Upper lobe of right lung (tissue), 1 donor: ENCODE results near the gene ZCCHC24. TPM values are rescaled to one million over a fixed set of nuclear protein-coding genes. Genes with fewer than 3 reads are reported as not detected.

Source experiments
- ATAC-seq: fragments of 200-7000 bp; cut with Tn5 transposase; one replicate; pipeline ENCODE4 v1.9.1; 2020; ENCODE audit warnings: mild to moderate bottlenecking, moderate library complexity
- DNase-seq: peaks from one replicate; pipeline ENCODE4 v3.0.0-alpha.2; 2020
- H3K27ac ChIP-seq: fragments of 200-600 bp; one replicate; pipeline ENCODE4 v1.8.0; 2022
- H3K27me3 ChIP-seq: fragments of 200-600 bp; one replicate; pipeline ENCODE4 v1.8.0; 2022; ENCODE audit warnings: mild to moderate bottlenecking
- H3K36me3 ChIP-seq: fragments of 200-600 bp; one replicate; pipeline ENCODE4 v1.8.0; 2022
- H3K4me1 ChIP-seq: fragments of 200-600 bp; one replicate; pipeline ENCODE4 v1.8.0; 2022
- H3K4me3 ChIP-seq: fragments of 200-600 bp; one replicate; pipeline ENCODE4 v1.8.0; 2022; ENCODE audit warnings: mild to moderate bottlenecking
- H3K9me3 ChIP-seq: fragments of 200-600 bp; one replicate; pipeline ENCODE4 v1.8.0; 2022
- CTCF ChIP-seq: fragments of 200-600 bp; IDR thresholded peaks from one replicate; pipeline ENCODE4 v1.8.0; 2022; ENCODE audit warnings: antibody characterized with exemption
- intact Hi-C: fragments of 100-400 bp; cut with DNase I; formaldehyde crosslinking; loops from one replicate; pipeline ENCODE4 v1.11.0; 2022
- total RNA-seq: library from RNA; stranded (reverse); fragmentation: NEBNext Ultra II Directional; extraction: Animal tissue kit (Norgen Biotek cat#: 25700); gene quantifications from one replicate; pipeline ENCODE4 v1.2.1, GENCODE V29; 2021
- donor health status: DM: no; HTN: yes; CAD: no; lungs with severe emphysema.

Gene ZCCHC24
- total RNA-seq, 1 donor from 2014 or later: 32.4 TPM

- no peak overlapping the region for H3K27ac ChIP-seq
- no peaks in the 10 kb centered on the region for H3K9me3 ChIP-seq
- no peaks in the 10 kb centered on the region for H3K27me3 ChIP-seq
- TF ChIP-seq CTCF: no peak
- no peak for DNase-seq
- intact Hi-C loops: no loop called here
- no peaks in the 10 kb centered on the region for H3K36me3 ChIP-seq
- H3K4me3 ChIP-seq: no peak overlapping the region
- peaks cover 13% of the 10 kb centered on the region for H3K4me1 ChIP-seq
- no peak for ATAC-seq
These were observed 18.4 kb upstream of the ZCCHC24 start for GRCh38 chr10:79463578-79464496.

- Histone ChIP-seq H3K27ac (no peak overlapping the region), H3K27me3 (no peaks in the 10 kb centered on the region), H3K4me1 (no peaks in the 10 kb centered on the region), H3K36me3 (no peaks in the 10 kb centered on the region), H3K9me3 (no peaks in the 10 kb centered on the region), H3K4me3 (no peak overlapping the region)
- no peak for TF ChIP-seq CTCF
- ATAC-seq: no peak
- intact Hi-C loops: no loop called here
- DNase-seq: no peak
These were observed 15.3 kb upstream of the ZCCHC24 start for GRCh38 chr10:79460687-79461086.

GRCh38 chr10:79459243-79459642 is 13.8 kb upstream of the ZCCHC24 start:
- H3K27ac ChIP-seq: no peak overlapping the region
- ATAC-seq: no peak
- no peaks in the 10 kb centered on the region for H3K36me3 ChIP-seq
- no peaks in the 10 kb centered on the region for H3K4me1 ChIP-seq
- H3K4me3 ChIP-seq: no peak overlapping the region
- intact Hi-C loops: no loop called here
- TF ChIP-seq CTCF: no peak
- no peaks in the 10 kb centered on the region for H3K27me3 ChIP-seq
- no peak for DNase-seq
- no peaks in the 10 kb centered on the region for H3K9me3 ChIP-seq

- H3K4me3 ChIP-seq: no peak overlapping the region
- no peak overlapping the region for H3K27ac ChIP-seq
- no peak for DNase-seq
- H3K9me3 ChIP-seq: no peaks in the 10 kb centered on the region
- no peaks in the 10 kb centered on the region for H3K4me1 ChIP-seq
- no peak for TF ChIP-seq CTCF
- no peaks in the 10 kb centered on the region for H3K36me3 ChIP-seq
- no peaks in the 10 kb centered on the region for H3K27me3 ChIP-seq
- no peak for ATAC-seq
- intact Hi-C loops: no loop called here
These were observed 13.1 kb upstream of the ZCCHC24 start for GRCh38 chr10:79458483-79458882.

GRCh38 chr10:79457256-79457785 is 11.9 kb upstream of the ZCCHC24 start:
- ATAC-seq: no peak
- TF ChIP-seq CTCF: no peak
- intact Hi-C loops: no loop called here
- Histone ChIP-seq H3K27me3 (no peaks in the 10 kb centered on the region), H3K27ac (no peak overlapping the region), H3K4me3 (no peak overlapping the region), H3K36me3 (no peaks in the 10 kb centered on the region), H3K4me1 (no peaks in the 10 kb centered on the region), H3K9me3 (no peaks in the 10 kb centered on the region)
- no peak for DNase-seq
